ENCODE measurements around the gene NDUFAF8.

GRCh38 chr17:81280571-81280970 lies 41.5 kb downstream of the NDUFAF8 start:
- TF ChIP-seq CTCF (IDR thresholded peaks at IDR 0.05; ENCODE audit: borderline replicate concordance, extremely low read depth, low read length, poor library complexity, severe bottlenecking) (no peak), EZH2 (IDR thresholded peaks at IDR 0.05; ENCODE audit: borderline replicate concordance, low read depth, low read length, severe bottlenecking) (no peak)

Data from DND-41 (cell line).